Measurements from ENCODE around the gene GCNT2.

- TF ChIP-seq POLR2A (IDR thresholded peaks at IDR 0.05), result no peak
- no peak for TF ChIP-seq CTCF (IDR thresholded peaks at IDR 0.05 in 4 of 5, conservative IDR thresholded peaks at IDR 0.05 in 1 of 5)
Observed at GRCh38 chr6:10487668-10488327, 33.4 kb upstream of the GCNT2 start.

Measured in gastrocnemius medialis (tissue), 4 donors.